ENCODE results near the gene ZBTB40. TPM values are rescaled to one million over a fixed set of nuclear protein-coding genes. Genes with fewer than 3 reads are reported as not detected.

The ZBTB40 gene
- total and polyA plus RNA-seq, 7 donors: 3.8 to 14.1 (median 10.0) TPM

DNA sequence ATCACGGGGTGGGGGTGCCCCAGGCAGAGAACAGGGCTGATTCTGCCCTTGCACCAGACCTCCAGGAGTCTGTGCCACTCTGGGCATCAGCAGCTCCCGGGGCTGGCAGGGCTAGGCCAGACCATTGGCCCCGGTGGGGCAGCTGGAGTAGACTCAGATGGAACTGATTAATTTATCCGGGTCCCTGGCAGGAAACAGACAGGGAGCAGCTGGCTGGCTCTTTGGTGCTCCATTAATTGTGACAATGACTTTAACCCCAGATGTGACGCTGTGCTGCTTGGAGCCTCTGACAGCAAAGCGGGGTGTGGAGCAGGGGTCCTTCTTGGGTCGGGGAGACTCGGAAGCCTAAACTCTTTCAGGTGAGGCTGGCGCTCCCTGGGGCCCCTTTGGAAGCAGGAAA lies 121.2 kb downstream of the ZBTB40 start:
- DNase-seq: no peak
- no peak for ATAC-seq
- Histone ChIP-seq H3K36me3 (ENCODE audit: insufficient read depth in 1 of 2, low read depth in 1 of 2) (no peaks in the 10 kb centered on the region), H3K27me3 (ENCODE audit: insufficient read depth in 3 of 3, low read length in 2 of 3) (peaks cover 0 to 45% (median 0%) of the 10 kb centered on the region in 3 donors), H3K9me3 (no peaks in the 10 kb centered on the region), H3K4me3 (no peak overlapping the region), H3K4me1 (no peaks in the 10 kb centered on the region), H3K27ac (no peak overlapping the region)
- intact Hi-C loops (cut with DNase I): no loop called here
- 11 to 15% (median 15%) methylated on average over 9 of the region's 9 CpGs for WGBS, 3 donors
- TF ChIP-seq, protein P1, sequence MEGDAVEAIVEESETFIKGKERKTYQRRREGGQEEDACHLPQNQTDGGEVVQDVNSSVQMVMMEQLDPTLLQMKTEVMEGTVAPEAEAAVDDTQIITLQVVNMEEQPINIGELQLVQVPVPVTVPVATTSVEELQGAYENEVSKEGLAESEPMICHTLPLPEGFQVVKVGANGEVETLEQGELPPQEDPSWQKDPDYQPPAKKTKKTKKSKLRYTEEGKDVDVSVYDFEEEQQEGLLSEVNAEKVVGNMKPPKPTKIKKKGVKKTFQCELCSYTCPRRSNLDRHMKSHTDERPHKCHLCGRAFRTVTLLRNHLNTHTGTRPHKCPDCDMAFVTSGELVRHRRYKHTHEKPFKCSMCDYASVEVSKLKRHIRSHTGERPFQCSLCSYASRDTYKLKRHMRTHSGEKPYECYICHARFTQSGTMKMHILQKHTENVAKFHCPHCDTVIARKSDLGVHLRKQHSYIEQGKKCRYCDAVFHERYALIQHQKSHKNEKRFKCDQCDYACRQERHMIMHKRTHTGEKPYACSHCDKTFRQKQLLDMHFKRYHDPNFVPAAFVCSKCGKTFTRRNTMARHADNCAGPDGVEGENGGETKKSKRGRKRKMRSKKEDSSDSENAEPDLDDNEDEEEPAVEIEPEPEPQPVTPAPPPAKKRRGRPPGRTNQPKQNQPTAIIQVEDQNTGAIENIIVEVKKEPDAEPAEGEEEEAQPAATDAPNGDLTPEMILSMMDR (IDR thresholded peaks at IDR 0.05): no peak

DNA sequence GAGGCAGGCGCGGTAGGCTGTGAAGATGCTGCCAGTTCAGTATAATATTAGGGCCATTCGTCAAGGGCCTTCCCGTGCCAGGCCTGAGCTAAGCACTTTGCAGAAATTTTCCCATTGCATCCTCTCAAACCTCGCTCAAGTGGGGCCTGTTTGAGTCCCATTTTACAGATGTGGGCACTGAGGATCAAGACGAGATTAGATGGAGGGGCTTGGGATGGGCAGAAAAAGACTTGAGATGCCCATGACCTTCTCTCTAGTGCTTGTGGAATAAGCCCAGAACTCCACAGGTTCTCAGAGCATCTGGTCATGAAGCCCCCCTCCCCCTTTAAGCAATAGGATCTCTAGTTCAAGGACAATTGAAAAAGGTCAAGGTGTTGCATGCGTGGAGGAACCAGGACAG lies 121.6 kb downstream of the ZBTB40 start:
- TF ChIP-seq, protein P1 (IDR thresholded peaks at IDR 0.05): no peak
- H3K4me1 ChIP-seq: no peaks in the 10 kb centered on the region
- 19 to 27% (median 24%) methylated on average over 7 of the region's 7 CpGs for WGBS, 3 donors
- H3K27ac ChIP-seq: no peak overlapping the region
- no peak for ATAC-seq
- H3K4me3 ChIP-seq: no peak overlapping the region
- H3K27me3 ChIP-seq (ENCODE audit: insufficient read depth in 3 of 3, low read length in 2 of 3): peaks cover 0 to 45% (median 0%) of the 10 kb centered on the region in 3 donors
- intact Hi-C loops (cut with DNase I): no loop called here
- no peak for DNase-seq
- no peaks in the 10 kb centered on the region for H3K9me3 ChIP-seq
- no peaks in the 10 kb centered on the region for H3K36me3 ChIP-seq (ENCODE audit: insufficient read depth in 1 of 2, low read depth in 1 of 2)

DNA sequence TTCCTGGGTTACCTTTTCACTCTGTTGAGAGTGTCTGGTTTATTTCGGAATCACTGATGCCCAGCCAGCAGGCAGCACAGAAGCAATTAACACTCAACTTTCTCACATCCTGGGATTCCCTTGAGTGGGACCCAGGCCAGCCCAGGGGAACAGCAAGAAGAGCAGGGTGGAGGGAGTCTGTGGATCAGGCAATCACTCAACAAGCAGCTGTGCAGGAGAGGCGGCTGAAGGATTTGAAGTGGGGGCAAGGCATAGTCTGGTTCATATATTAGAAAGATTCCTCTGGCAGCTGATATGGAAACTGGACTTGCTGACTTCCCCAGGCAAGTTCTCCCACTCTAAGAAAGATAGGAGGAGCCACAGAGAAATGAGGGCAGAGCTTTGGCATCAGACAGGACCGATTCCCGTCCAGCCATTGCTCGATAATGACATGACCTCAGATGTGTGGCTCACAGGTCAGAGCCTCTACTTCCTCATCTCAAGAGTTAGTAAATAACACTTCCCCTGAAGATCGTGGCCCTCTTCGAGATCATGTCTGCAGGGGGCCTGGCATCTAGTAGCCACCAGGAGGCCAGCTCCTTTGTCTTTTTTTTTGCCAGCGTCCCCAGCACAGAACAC lies 124.0 kb downstream of the ZBTB40 start:
- WGBS, 3 donors: 17 to 25% (median 24%) methylated on average over 8 of the region's 8 CpGs
- H3K27ac ChIP-seq: no peak overlapping the region
- ATAC-seq (no peak), DNase-seq (no peak)
- H3K36me3 ChIP-seq (ENCODE audit: insufficient read depth in 1 of 2, low read depth in 1 of 2): no peaks in the 10 kb centered on the region
- TF ChIP-seq, protein P1 (IDR thresholded peaks at IDR 0.05): no peak
- intact Hi-C loops (cut with DNase I): no loop called here
- H3K27me3 ChIP-seq (ENCODE audit: insufficient read depth in 3 of 3, low read length in 2 of 3): peaks cover 0 to 40% (median 0%) of the 10 kb centered on the region in 3 donors
- H3K4me3 ChIP-seq: no peak overlapping the region
- H3K4me1 ChIP-seq: no peaks in the 10 kb centered on the region
- H3K9me3 ChIP-seq: no peaks in the 10 kb centered on the region

DNA sequence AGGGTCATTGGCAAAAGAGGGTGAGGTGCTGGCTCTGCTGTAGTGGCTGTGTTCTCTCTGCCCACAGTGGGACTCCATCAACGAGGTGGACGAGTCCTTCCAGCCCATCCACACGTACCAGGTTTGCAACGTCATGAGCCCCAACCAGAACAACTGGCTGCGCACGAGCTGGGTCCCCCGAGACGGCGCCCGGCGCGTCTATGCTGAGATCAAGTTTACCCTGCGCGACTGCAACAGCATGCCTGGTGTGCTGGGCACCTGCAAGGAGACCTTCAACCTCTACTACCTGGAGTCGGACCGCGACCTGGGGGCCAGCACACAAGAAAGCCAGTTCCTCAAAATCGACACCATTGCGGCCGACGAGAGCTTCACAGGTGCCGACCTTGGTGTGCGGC lies 124.5 kb downstream of the ZBTB40 start:
- DNase-seq (no peak), ATAC-seq (no peak)
- intact Hi-C loops (cut with DNase I): no loop called here
- TF ChIP-seq, protein P1 (IDR thresholded peaks at IDR 0.05): no peak
- Histone ChIP-seq H3K36me3 (ENCODE audit: insufficient read depth in 1 of 2, low read depth in 1 of 2) (no peaks in the 10 kb centered on the region), H3K9me3 (no peaks in the 10 kb centered on the region), H3K4me3 (no peak overlapping the region), H3K27ac (no peak overlapping the region), H3K27me3 (ENCODE audit: insufficient read depth in 3 of 3, low read length in 2 of 3) (peaks cover 0 to 36% (median 0%) of the 10 kb centered on the region in 3 donors), H3K4me1 (no peaks in the 10 kb centered on the region)
- 79 to 81% (median 81%) methylated on average over 23 of the region's 23 CpGs for WGBS, 3 donors

DNA sequence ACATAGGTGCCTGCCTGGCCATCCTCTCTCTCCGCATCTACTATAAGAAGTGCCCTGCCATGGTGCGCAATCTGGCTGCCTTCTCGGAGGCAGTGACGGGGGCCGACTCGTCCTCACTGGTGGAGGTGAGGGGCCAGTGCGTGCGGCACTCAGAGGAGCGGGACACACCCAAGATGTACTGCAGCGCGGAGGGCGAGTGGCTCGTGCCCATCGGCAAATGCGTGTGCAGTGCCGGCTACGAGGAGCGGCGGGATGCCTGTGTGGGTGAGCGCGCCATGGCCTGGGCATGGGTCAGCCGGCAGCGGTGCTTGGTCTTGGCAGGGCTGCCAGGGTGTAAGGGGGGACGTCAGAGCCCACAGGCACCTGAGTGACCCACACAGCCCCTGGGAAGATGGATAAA lies 125.0 kb downstream of the ZBTB40 start:
- ATAC-seq (no peak), DNase-seq (no peak)
- H3K4me1 ChIP-seq: no peaks in the 10 kb centered on the region
- H3K36me3 ChIP-seq (ENCODE audit: insufficient read depth in 1 of 2, low read depth in 1 of 2): no peaks in the 10 kb centered on the region
- 87 to 92% (median 87%) methylated on average over 24 of the region's 24 CpGs for WGBS, 3 donors
- H3K4me3 ChIP-seq: no peak overlapping the region
- H3K9me3 ChIP-seq: no peaks in the 10 kb centered on the region
- TF ChIP-seq, protein P1 (IDR thresholded peaks at IDR 0.05): no peak
- peaks cover 0 to 32% (median 0%) of the 10 kb centered on the region in 3 donors for H3K27me3 ChIP-seq (ENCODE audit: insufficient read depth in 3 of 3, low read length in 2 of 3)
- H3K27ac ChIP-seq: no peak overlapping the region
- intact Hi-C loops (cut with DNase I): no loop called here

All from psoas muscle (tissue), 8 donors.